DND-41 (cell line): ENCODE results near the gene TOMM5.

ENCODE experiments used
- CTCF ChIP-seq: IDR thresholded peaks from 2 replicates; pipeline ENCODE4 v1.5.1; 2012; ENCODE audit warnings: borderline replicate concordance, low read length, moderate library complexity, mild to moderate bottlenecking; ENCODE audit not compliant: poor library complexity, severe bottlenecking; ENCODE audit errors: extremely low read depth
- EZH2 ChIP-seq: IDR thresholded peaks from 3 replicates; pipeline ENCODE4 v1.6.1; 2012; ENCODE audit warnings: borderline replicate concordance, low read depth, mild to moderate bottlenecking, moderate library complexity, low read length, inconsistent platforms; ENCODE audit not compliant: severe bottlenecking

GRCh38 chr9:37566716-37567115 is 25.7 kb downstream of the TOMM5 start:
- no peak for TF ChIP-seq CTCF
- TF ChIP-seq EZH2, result no peak
